Breast epithelium (tissue), 4 donors: ENCODE measurements around the gene CD80. TPM values are rescaled to one million over a fixed set of nuclear protein-coding genes. Genes with fewer than 3 reads are reported as not detected.
"Not testable (repeated sequence)": the region's sequence is repeated elsewhere in the genome, so short reads cannot be mapped to it uniquely, and the experiment has no call there.

Source experiments
- DNase-seq, 2 donors: peaks; one replicate each; pipeline ENCODE4 v3.0.0-alpha.2; 2019; ENCODE audit warnings: low spot score in 2 of 2
- H3K27ac ChIP-seq, 2 donors: fragments of 200-600 bp; sonication (generic) in 1 of 2; one replicate each; pipeline ENCODE4 v1.5.1; 2016 to 2019; ENCODE audit warnings: mild to moderate bottlenecking in 1 of 2
- H3K27me3 ChIP-seq, 2 donors: fragments of 200-600 bp; sonication (generic) in 1 of 2; one replicate each; pipeline versions ENCODE4 v1.5.1 to v1.6.0; 2017 to 2019; ENCODE audit warnings: control low read depth in 1 of 2, mild to moderate bottlenecking in 1 of 2
- H3K36me3 ChIP-seq: fragments of 200-600 bp; one replicate; pipeline ENCODE4 v1.5.1; 2019
- H3K4me1 ChIP-seq, 2 donors: fragments of 200-600 bp; sonication (generic); one replicate each; pipeline ENCODE4 v1.5.1; 2016 to 2019; ENCODE audit warnings: control low read depth in 1 of 2
- H3K4me3 ChIP-seq, 3 donors: fragments of 200-600 bp; sonication (generic); 1 replicate in 2 of 3; 2 replicates in 1 of 3; pipeline ENCODE4 v1.5.1; 2016 to 2019; ENCODE audit warnings: mild to moderate bottlenecking in 3 of 3, moderate library complexity in 2 of 3
- H3K9me3 ChIP-seq, 2 donors: fragments of 200-600 bp; sonication (generic) in 1 of 2; one replicate each; pipeline ENCODE4 v1.5.1; 2016 to 2019; ENCODE audit warnings: control low read depth in 1 of 2
- CTCF ChIP-seq, 3 donors: fragments of 450-650 bp; IDR thresholded peaks; one replicate each; pipeline ENCODE4 v1.5.1; 2016 to 2017; ENCODE audit warnings: antibody characterized with exemption in 3 of 3, mild to moderate bottlenecking in 3 of 3, moderate library complexity in 3 of 3
- POLR2A ChIP-seq: fragments of 450-650 bp; IDR thresholded peaks from one replicate; pipeline ENCODE4 v1.6.1; 2016; ENCODE audit warnings: antibody characterized with exemption, mild to moderate bottlenecking, moderate library complexity
- POLR2AphosphoS5 ChIP-seq, 3 donors: sonication (generic); formaldehyde crosslinking; IDR thresholded peaks; one replicate each; pipeline ENCODE4 v1.6.1; 2017; ENCODE audit warnings: antibody characterized with exemption in 3 of 3
- intact Hi-C: fragments of 100-400 bp; cut with DNase I; formaldehyde crosslinking; loops from one replicate; pipeline ENCODE4 v1.15.1; 2023; ENCODE audit warnings: low total_unique reads
- total RNA-seq, 3 donors: library from RNA; depleted of rRNA; stranded (reverse); fragments of >200 nt; gene quantifications; one replicate each; pipeline ENCODE4 v1.1.0, GENCODE V29; 2016

CD80 gene
- total RNA-seq, 3 donors from 2014 or later: 0.96 to 1.8 (median 1.6) TPM

GRCh38 chr3:119571230-119571629, 11.8 kb upstream of the CD80 start:
- intact Hi-C loops: no loop called here
- H3K4me1 ChIP-seq: no peaks in the 10 kb centered on the region
- H3K27ac ChIP-seq: no peak overlapping the region
- TF ChIP-seq CTCF (IDR thresholded peaks at IDR 0.05) (no peak), POLR2A (no peak), POLR2AphosphoS5 (IDR thresholded peaks at IDR 0.05) (no peak)
- no peaks in the 10 kb centered on the region for H3K27me3 ChIP-seq
- H3K9me3 ChIP-seq: no peaks in the 10 kb centered on the region
- no peak overlapping the region for H3K4me3 ChIP-seq
- H3K36me3 ChIP-seq: no peaks in the 10 kb centered on the region
- no peak for DNase-seq

- intact Hi-C loops: no loop called here
Observed at GRCh38 chr3:119570229-119570628, 10.8 kb upstream of the CD80 start.

GRCh38 chr3:119569156-119569555, 9.7 kb upstream of the CD80 start:
- no peaks in the 10 kb centered on the region for H3K9me3 ChIP-seq
- no peak overlapping the region for H3K27ac ChIP-seq
- TF ChIP-seq CTCF (IDR thresholded peaks at IDR 0.05) (no peak), POLR2AphosphoS5 (IDR thresholded peaks at IDR 0.05) (no peak), POLR2A (no peak)
- no peak overlapping the region for H3K4me3 ChIP-seq
- H3K27me3 ChIP-seq: no peaks in the 10 kb centered on the region
- intact Hi-C loops: no loop called here
- no peaks in the 10 kb centered on the region for H3K4me1 ChIP-seq
- DNase-seq: no peak
- H3K36me3 ChIP-seq: no peaks in the 10 kb centered on the region

More at GRCh38 chr3:119570229-119570628, 10.8 kb upstream of the CD80 start:
- H3K36me3 ChIP-seq: no peaks in the 10 kb centered on the region
- no peak overlapping the region for H3K27ac ChIP-seq
- DNase-seq: no peak
- no peaks in the 10 kb centered on the region for H3K27me3 ChIP-seq
- H3K4me1 ChIP-seq: no peaks in the 10 kb centered on the region
- no peak overlapping the region for H3K4me3 ChIP-seq
- no peaks in the 10 kb centered on the region for H3K9me3 ChIP-seq
- no peak for TF ChIP-seq POLR2AphosphoS5 (IDR thresholded peaks at IDR 0.05)
- no peak for TF ChIP-seq CTCF (IDR thresholded peaks at IDR 0.05)
- TF ChIP-seq POLR2A: no peak

GRCh38 chr3:119563334-119563733, 3.9 kb upstream of the CD80 start:
- H3K27ac ChIP-seq, intact Hi-C loops: not testable (repeated sequence)

GRCh38 chr3:119562307-119562961, 3.0 kb upstream of the CD80 start:
- no peaks in the 10 kb centered on the region for H3K4me1 ChIP-seq
- no peak overlapping the region for H3K4me3 ChIP-seq
- H3K27me3 ChIP-seq: no peaks in the 10 kb centered on the region
- no peaks in the 10 kb centered on the region for H3K36me3 ChIP-seq
- no peak overlapping the region for H3K27ac ChIP-seq
- intact Hi-C loops: no loop called here
- H3K9me3 ChIP-seq: no peaks in the 10 kb centered on the region
- DNase-seq: no peak
- TF ChIP-seq CTCF (IDR thresholded peaks at IDR 0.05) (no peak), POLR2A (no peak), POLR2AphosphoS5 (IDR thresholded peaks at IDR 0.05) (no peak)

More at GRCh38 chr3:119563334-119563733, 3.9 kb upstream of the CD80 start:
- H3K36me3 ChIP-seq, H3K27me3 ChIP-seq, H3K9me3 ChIP-seq, H3K4me1 ChIP-seq, H3K4me3 ChIP-seq, DNase-seq: not testable (repeated sequence)
